Stomach smooth muscle (tissue), 2 donors: Measurements from ENCODE around the gene LXN.
"Not testable (repeated sequence)": the region's sequence is repeated elsewhere in the genome, so short reads cannot be mapped to it uniquely, and the experiment has no call there.

ENCODE experiments used
- H3K27ac ChIP-seq: one replicate; pipeline ENCODE4 v1.7.0; 2013; ENCODE audit warnings: mild to moderate bottlenecking, low read length, inconsistent platforms
- H3K27me3 ChIP-seq, 2 donors: one replicate each; pipeline ENCODE4 v1.7.0; 2013; ENCODE audit warnings: low read length in 2 of 2; ENCODE audit not compliant: insufficient read depth in 2 of 2, control insufficient read depth in 1 of 2
- H3K36me3 ChIP-seq, 2 donors: one replicate each; pipeline ENCODE4 v1.7.0; 2013; ENCODE audit warnings: low read length in 2 of 2; ENCODE audit not compliant: control insufficient read depth in 2 of 2, insufficient read depth in 2 of 2
- H3K4me1 ChIP-seq: one replicate; pipeline ENCODE4 v1.7.0; 2013; ENCODE audit warnings: low read length; ENCODE audit not compliant: control insufficient read depth, insufficient read depth
- H3K4me3 ChIP-seq, 2 donors: one replicate each; pipeline ENCODE4 v1.7.0; 2013; ENCODE audit warnings: low read length in 2 of 2
- H3K9ac ChIP-seq, 2 donors: one replicate each; pipeline ENCODE4 v1.7.0; 2013; ENCODE audit warnings: low read length in 2 of 2, mild to moderate bottlenecking in 1 of 2
- H3K9me3 ChIP-seq, 2 donors: one replicate each; pipeline ENCODE4 v1.7.0; 2013; ENCODE audit warnings: low read length in 2 of 2; ENCODE audit not compliant: control insufficient read depth in 2 of 2
- donor health status: healthy.
- donor health status: Pancreatic carcinoma.

LXN gene

DNA sequence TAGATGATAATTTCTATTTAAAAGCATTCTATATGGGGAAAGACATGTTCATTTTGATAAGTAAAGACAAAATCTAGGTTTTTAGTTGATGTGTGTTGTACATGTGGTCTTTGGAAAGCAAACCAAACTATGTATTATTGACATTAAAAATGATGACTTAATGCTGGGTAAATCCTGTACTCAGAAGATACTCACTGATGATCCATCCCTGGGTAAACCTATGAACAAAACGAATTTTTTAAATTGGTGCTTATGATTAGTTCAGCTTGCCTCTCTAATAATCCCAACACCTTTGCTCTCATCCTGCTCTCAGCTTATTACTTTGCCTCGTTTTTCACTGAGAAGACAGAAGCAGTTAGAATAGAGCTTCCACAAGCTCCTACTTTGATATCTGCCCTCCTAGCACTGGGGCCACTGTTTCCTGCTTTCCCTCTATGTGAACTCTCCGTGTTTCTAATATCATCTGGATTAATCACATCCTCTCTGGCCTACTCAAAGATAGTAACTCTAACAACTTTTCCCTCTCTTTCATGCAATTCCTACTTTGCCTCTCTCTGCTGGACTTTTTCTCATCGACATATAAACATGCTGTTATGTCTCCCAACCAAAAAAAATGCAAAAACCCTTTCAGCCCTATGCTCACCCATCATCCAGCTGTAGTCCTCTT lies 30.5 kb upstream of the LXN start:
- Histone ChIP-seq H3K36me3 (peaks cover 4 to 5% of the 10 kb centered on the region in 2 donors), H3K4me1 (no peaks in the 10 kb centered on the region), H3K9ac (no peak overlapping the region), H3K9me3 (no peaks in the 10 kb centered on the region), H3K27ac (no peak overlapping the region), H3K4me3 (no peak overlapping the region), H3K27me3 (no peaks in the 10 kb centered on the region)

DNA sequence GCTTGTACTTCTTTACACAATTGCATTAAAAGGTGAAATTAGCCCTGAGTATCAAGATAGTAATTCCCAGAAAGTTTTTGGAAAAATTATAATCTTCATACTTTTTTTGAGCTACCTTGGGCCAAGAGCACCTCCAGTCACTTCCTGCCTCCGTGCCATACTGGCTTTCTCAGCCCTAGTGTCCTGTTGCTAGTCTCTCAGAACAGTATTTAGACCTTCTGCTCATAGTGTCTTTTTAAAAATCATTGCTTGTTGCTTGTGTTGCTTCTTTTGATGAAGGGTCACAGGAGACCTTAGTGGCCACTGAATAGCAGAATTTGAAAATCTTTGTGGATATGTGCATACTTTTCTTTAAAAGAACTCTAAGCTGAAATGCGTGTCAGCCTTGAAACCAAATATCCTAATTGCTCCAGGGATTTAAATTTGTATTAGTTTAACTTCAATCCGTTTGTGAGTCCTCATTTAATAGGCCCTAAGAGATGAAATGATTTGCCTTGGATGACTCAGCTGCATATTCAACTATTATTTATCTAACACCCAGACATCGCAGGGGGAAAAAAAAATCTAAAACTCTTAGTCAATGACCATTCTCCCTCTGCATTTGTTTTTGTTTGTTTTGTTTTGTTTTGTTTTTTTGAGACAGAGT lies 29.1 kb upstream of the LXN start:
- H3K4me1 ChIP-seq = no peaks in the 10 kb centered on the region

DNA sequence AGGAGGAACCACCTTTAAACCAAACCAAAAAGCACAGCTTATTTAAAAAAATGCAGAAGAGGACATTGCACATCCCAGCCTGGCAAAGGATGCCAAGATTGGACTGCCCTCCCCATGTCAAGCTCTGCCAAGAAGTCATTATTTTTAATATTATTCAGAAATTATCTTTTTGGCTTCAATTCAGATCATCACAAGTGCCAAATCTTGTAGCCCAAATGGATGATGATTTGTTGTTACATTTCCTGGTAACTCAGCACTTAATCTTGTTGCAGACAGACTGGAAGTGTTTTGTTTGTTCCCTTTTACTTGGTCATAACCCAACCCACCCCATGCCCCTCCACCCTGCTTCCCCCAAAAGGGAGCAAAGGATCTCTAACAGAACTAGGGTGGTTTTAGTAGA lies 28.1 kb upstream of the LXN start:
- H3K9ac ChIP-seq = no peak overlapping the region
- H3K9me3 ChIP-seq = no peaks in the 10 kb centered on the region
- no peak overlapping the region for H3K27ac ChIP-seq

More for the DNA sequence above, 29.1 kb upstream of the LXN start:
- H3K4me3 ChIP-seq = no peak overlapping the region
- peaks cover 5 to 7% of the 10 kb centered on the region in 2 donors for H3K36me3 ChIP-seq
- H3K9ac ChIP-seq = no peak overlapping the region
- no peaks in the 10 kb centered on the region for H3K27me3 ChIP-seq
- no peaks in the 10 kb centered on the region for H3K9me3 ChIP-seq
- no peak overlapping the region for H3K27ac ChIP-seq

DNA sequence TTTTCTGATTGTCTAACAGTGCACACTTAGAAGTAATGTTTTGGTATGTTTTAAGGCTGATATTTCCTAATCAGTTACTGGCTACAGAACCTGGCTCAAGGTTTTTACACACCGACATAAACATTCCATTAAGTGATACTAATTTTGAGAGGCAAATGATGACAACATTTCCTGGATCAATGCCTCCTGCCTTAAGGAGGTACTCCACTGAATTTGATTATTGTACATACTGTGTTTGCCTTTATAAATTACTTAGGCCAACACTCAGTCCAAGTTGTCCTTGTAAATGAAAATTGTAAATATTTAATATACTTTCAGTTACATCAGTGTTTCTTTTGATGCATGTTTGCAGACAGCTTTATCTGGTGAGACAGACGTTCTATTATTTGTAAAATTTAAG lies 24.2 kb upstream of the LXN start:
- no peak overlapping the region for H3K9ac ChIP-seq
- H3K27me3 ChIP-seq = no peaks in the 10 kb centered on the region
- H3K36me3 ChIP-seq = peaks cover 0 to 7% of the 10 kb centered on the region in 2 donors
- no peaks in the 10 kb centered on the region for H3K4me1 ChIP-seq
- H3K4me3 ChIP-seq = no peak overlapping the region
- H3K9me3 ChIP-seq = no peaks in the 10 kb centered on the region
- no peak overlapping the region for H3K27ac ChIP-seq

More for the DNA sequence above, 28.1 kb upstream of the LXN start:
- no peak overlapping the region for H3K4me3 ChIP-seq
- no peaks in the 10 kb centered on the region for H3K27me3 ChIP-seq
- H3K4me1 ChIP-seq = no peaks in the 10 kb centered on the region
- H3K36me3 ChIP-seq = peaks cover 4 to 7% of the 10 kb centered on the region in 2 donors

DNA sequence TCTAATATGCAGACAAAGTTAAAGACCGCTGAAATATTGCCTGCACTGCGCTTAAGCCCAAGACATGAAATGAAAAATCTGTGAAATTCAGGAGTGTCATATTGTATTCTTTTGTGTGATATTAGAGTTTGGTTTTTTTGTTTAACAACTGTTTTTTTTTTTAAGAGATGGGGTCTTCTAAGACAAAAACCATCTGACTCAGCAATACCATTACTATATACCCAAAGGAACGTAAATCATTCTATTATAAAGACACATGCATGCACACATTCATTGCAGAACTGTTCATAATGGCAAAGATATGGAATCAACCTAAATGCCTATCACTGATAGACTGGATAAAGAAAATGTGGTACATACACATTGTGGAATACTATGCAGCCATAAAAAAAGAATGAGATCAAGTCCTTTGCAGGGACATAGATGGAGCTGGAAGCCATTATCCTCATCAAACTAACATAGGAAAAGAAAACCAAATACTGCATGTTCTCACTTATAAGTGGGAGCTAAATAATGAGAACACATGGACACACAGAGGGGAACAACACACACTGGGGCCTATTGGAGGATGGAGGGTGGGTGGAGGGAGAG lies 21.5 kb upstream of the LXN start:
- H3K9me3 ChIP-seq, H3K4me1 ChIP-seq, H3K4me3 ChIP-seq, H3K27me3 ChIP-seq, H3K9ac ChIP-seq, H3K27ac ChIP-seq: not testable (repeated sequence)
- H3K36me3 ChIP-seq = peaks cover 3 to 14% of the 10 kb centered on the region in 2 donors

DNA sequence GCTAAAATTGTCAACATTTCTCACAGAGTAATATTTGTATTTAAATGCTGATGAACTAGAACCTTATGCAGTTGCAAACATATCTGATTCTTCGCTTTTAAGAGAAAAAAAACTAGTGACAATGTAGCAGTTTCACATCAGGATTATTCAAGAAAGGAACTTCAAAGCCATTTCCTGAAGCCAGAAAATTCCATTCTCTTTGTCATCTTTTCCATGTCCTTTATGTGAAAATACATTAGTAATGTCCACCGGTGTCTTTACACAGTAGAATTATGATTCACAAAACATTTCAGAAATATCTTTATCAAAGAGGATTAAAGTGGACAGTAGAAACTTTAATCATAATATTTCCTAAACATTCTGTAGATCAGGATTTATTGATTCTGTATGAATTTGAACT lies 12.7 kb upstream of the LXN start:
- Histone ChIP-seq H3K27ac (no peak overlapping the region), H3K9me3 (no peaks in the 10 kb centered on the region), H3K9ac (no peak overlapping the region), H3K27me3 (no peaks in the 10 kb centered on the region), H3K4me1 (no peaks in the 10 kb centered on the region), H3K4me3 (no peak overlapping the region), H3K36me3 (peaks cover 7% of the 10 kb centered on the region in 2 donors)

DNA sequence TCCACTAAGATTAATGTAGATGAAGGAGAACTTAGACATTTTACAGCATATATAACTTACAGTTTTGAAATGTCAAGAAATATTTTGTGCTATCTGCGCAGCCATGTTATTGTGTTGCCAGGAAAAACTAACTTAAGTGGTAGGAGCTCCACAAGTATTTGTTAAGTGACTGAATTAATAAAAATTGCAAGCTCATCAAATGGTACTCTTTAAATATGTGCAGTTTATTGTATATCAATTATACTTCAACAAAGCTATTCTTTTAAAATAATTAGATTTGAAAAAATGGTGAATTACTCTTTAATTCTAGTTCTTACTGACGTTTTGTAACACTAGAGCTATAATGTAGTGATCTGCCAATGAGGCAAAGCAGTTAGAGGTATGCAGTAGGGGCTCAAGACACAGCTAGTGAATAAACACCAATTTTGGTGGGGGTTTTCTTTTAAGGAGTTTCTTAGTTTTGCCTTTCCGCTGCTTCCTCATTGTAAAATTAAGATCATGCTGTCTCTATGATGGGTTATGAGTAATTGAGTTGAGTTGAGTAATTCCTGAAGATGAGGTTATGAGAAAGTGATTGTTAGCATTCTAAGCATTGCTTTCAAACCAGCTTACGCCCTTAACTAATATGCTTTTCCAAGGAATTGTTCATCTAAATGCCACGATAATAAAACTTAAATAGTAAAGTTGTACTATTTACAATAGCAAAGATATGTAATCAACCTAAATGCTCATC lies 10.9 kb upstream of the LXN start:
- no peaks in the 10 kb centered on the region for H3K4me1 ChIP-seq
- H3K27me3 ChIP-seq = no peaks in the 10 kb centered on the region

DNA sequence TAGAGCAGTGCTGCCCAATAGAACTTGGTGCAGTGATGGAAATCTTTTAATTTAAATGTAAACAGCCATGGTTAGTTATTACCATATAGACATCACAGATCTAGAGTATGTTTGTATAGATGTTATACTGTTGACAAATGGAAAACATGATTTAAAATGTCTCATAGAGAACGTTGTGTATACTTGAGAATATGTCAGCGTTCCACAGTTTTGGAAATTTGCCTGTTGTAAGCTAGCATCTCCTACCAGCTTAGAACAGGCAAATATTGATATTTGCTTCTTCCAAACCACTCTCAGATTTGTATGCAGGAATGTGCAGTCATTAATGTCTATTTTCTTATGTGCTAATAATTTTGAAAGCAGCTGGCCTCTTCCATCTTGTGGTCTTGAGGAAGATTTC lies 8.4 kb upstream of the LXN start:
- no peak overlapping the region for H3K4me3 ChIP-seq
- H3K9ac ChIP-seq = no peak overlapping the region
- no peaks in the 10 kb centered on the region for H3K9me3 ChIP-seq
- H3K27me3 ChIP-seq = no peaks in the 10 kb centered on the region
- peaks cover 6 to 8% of the 10 kb centered on the region in 2 donors for H3K36me3 ChIP-seq
- H3K4me1 ChIP-seq = no peaks in the 10 kb centered on the region
- no peak overlapping the region for H3K27ac ChIP-seq

More for the DNA sequence above, 10.9 kb upstream of the LXN start:
- Histone ChIP-seq H3K9ac (no peak overlapping the region), H3K36me3 (peaks cover 6 to 12% of the 10 kb centered on the region in 2 donors), H3K27ac (no peak overlapping the region), H3K4me3 (no peak overlapping the region), H3K9me3 (no peaks in the 10 kb centered on the region)

DNA sequence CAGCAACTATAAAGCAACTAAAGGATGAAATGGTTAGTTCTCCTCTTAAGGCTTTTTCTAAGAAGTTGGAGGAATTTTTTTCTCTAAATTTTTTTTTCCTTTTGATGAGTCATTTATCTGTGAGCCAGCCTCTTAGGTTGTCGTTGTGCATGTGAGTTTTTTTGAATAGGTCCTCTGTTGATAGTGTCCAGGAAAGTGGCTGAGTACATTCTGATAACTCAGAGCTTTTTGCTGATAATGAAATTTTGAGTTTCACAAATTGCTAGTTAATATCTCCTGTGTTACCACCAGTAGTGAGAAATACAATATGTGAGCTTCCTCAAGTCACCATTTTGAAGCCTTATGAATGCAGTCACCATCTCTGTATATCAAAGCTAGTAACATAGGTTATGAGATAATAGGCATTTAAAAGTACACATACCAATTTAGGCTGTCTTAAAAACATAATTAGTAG lies 7.1 kb upstream of the LXN start:
- peaks cover 6 to 7% of the 10 kb centered on the region in 2 donors for H3K36me3 ChIP-seq
- no peaks in the 10 kb centered on the region for H3K27me3 ChIP-seq
- no peaks in the 10 kb centered on the region for H3K4me1 ChIP-seq
- H3K9me3 ChIP-seq = no peaks in the 10 kb centered on the region
- no peak overlapping the region for H3K27ac ChIP-seq
- no peak overlapping the region for H3K9ac ChIP-seq
- no peak overlapping the region for H3K4me3 ChIP-seq

DNA sequence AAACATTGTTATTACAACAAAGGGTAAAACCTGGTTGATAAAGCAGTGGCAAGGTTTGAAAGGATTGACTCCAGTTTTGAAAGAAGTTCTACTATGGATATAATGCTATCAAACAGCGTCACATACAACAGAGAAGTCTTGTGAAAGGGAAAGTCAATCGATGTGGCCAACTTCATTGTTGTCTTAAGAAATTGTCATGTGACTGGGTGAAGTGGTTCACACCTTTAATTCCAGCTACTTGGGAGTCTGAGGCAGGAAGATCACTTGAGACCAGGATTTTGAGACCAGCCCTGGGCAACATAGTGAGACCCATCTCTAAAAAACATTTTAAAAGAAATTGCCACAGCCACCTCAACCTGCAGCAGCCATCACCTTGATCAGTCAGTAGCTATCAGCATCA lies 6.2 kb upstream of the LXN start:
- H3K9me3 ChIP-seq = no peaks in the 10 kb centered on the region
- no peaks in the 10 kb centered on the region for H3K27me3 ChIP-seq
- H3K9ac ChIP-seq = no peak overlapping the region
- H3K27ac ChIP-seq = no peak overlapping the region
- peaks cover 0 to 5% of the 10 kb centered on the region in 2 donors for H3K36me3 ChIP-seq
- no peaks in the 10 kb centered on the region for H3K4me1 ChIP-seq
- H3K4me3 ChIP-seq = no peak overlapping the region
